Subcutaneous preadipocyte (primary cell): ENCODE data around the gene ANKRD17. TPM values are rescaled to one million over a fixed set of nuclear protein-coding genes. Genes with fewer than 3 reads are reported as not detected.

Experiments
- small RNA-seq: library from RNA; depleted of rRNA; stranded (forward); fragments of <200 nt; gene quantifications from one replicate; pipeline ENCODE3, GENCODE V24; 2012
- total RNA-seq: library from RNA; depleted of rRNA; stranded (reverse); fragments of >200 nt; gene quantifications from 2 replicates; pipeline ENCODE4 v1.2.3, GENCODE V29; 2012

Gene ANKRD17
- 58.1 and 76.2 TPM in 2 replicates for total RNA-seq

DNA sequence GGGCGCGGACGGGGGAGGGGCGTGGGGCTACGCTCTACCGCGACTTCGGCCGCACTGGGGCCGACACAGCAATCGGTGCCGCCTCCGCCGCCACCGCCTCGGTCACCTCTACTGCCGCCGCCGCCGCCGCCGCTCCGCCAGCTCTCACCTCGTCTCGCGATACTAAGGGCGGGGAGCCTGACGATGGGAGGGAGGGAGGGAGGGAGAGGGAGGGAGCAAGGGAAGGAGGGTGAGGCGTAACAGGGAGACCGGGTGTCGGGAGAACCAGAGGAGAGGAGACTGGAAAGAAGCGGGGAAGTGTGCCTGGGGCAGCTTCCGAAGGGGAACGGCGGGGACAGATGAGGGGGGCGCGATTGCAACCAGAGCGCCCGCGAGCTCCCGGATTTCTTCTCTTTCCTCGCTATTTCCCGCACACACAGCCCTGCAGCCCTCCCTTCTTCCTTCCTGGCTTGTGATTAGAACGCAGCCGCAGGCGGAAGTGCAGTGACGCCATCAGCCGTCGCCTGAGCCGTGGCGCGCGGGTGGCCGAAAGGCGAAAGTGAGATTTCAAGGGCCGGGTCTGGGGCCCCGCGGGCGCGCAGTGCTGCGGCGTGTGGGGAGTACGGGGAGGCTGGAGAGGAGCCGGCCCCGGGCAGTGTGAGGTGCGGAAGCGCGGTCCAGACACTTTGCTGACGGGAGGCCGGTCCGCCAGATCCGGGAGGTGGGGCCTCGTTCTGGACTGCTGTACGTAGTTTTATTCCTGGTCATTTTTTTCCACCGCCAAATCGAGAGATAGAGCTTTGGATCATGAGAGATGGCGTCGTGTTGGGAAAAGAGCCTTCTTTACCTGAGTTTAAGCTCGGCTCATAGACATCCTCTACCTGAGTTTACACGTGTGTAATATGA lies at the start of gene ANKRD17:
TSS of gene ANKRD17 (minus strand) at position 113 of the 885 bp plus-strand sequence. CDS start 130 bp downstream, outside the sequence.

GRCh38 chr4:73069338-73070073 lies 189.1 kb downstream of the ANKRD17 start, which contains the start of gene COX18:
Gene COX18 (minus strand): TSS chr4:73069716. CDS start chr4:73069649, 67 bp downstream.

Small RNAs within 50 kb of the gene (small RNA-seq; reads per million reads assigned to genes)
- gene RF00334: 0.08 reads per million
- gene RNU6ATAC5P: not detected

Other genes starting within 250 kb of the ANKRD17 start
- gene COX18, start 189.1 kb downstream of the ANKRD17 start, total RNA-seq: 24.6 and 34.4 TPM in 2 replicates
- not detected in 2 replicates for gene ALB, start 145.5 kb upstream of the ANKRD17 start, total RNA-seq
- gene AFP, start 177.4 kb upstream of the ANKRD17 start, total RNA-seq: 0.73 TPM in 1 of 2 replicates, not detected in the other
- not detected in 2 replicates for gene AFM, start 222.9 kb upstream of the ANKRD17 start, total RNA-seq